ENCODE measurements around the gene MEOX1. TPM values are rescaled to one million over a fixed set of nuclear protein-coding genes. Genes with fewer than 3 reads are reported as not detected.

The MEOX1 gene
- total RNA-seq, 1 experiment from 2014 or later = not detected

GRCh38 chr17:43698678-43699437 is 37.1 kb upstream of the MEOX1 start:
- Mint-ChIP-seq H3K4me1 (peaks cover 18 to 45% of the 10 kb centered on the region in 2 experiments), H3K27ac (no peak overlapping the region), H3K27me3 (ENCODE audit: low read depth) (peaks cover 5% of the 10 kb centered on the region), H3K4me3 (no peak overlapping the region), H3K36me3 (ENCODE audit: insufficient read depth in 1 of 3, low read depth in 3 of 3) (no peaks in the 10 kb centered on the region; a peak in 2 of 7 replicates), H3K9me3 (no peaks in the 10 kb centered on the region)
- Histone ChIP-seq H4K5ac (ENCODE audit: insufficient read length, low read depth, low read length) (no peak overlapping the region), H4K20me1 (ENCODE audit: control insufficient read depth, insufficient read depth, insufficient read length) (no peaks in the 10 kb centered on the region), H3T11ph (ENCODE audit: low read length) (no peak overlapping the region), H2BK5ac (ENCODE audit: insufficient read length, low read length) (no peak overlapping the region), H2BK12ac (ENCODE audit: insufficient read length, low read depth, low read length) (no peak overlapping the region), H3K4me2 (ENCODE audit: insufficient read depth, insufficient read length, low read length) (no peak overlapping the region), H2BK120ac (ENCODE audit: low read depth, low read length, poor library complexity, severe bottlenecking) (no peak overlapping the region), H3K27ac (ENCODE audit: insufficient read length, low read depth, low read length) (no peak overlapping the region), H3K23ac (ENCODE audit: insufficient read length, low read depth, low read length) (no peak overlapping the region), H3K14ac (ENCODE audit: insufficient read depth, low read length) (no peak overlapping the region), H2AFZ (ENCODE audit: low read length) (no peak overlapping the region), H2BK20ac (ENCODE audit: low read depth, low read length, poor library complexity, severe bottlenecking) (no peak overlapping the region), H3K56ac (ENCODE audit: insufficient read length, low read depth, low read length) (no peak overlapping the region), H3K23me2 (ENCODE audit: insufficient read length, low read depth, low read length, poor library complexity, severe bottlenecking) (no peaks in the 10 kb centered on the region), H3K27me3 (ENCODE audit: insufficient read depth, low read length) (no peaks in the 10 kb centered on the region; the same call in 1 of the 2 replicates), H2AK5ac (ENCODE audit: insufficient read length, low read length) (no peak overlapping the region), H3K79me1 (ENCODE audit: insufficient read depth, low read depth, low read length, poor library complexity, severe bottlenecking) (no peaks in the 10 kb centered on the region), H4K8ac (replicated peaks; ENCODE audit: insufficient read length, low read depth, low read length) (no peak overlapping the region), H2BK15ac (ENCODE audit: low read depth, low read length) (no peak overlapping the region), H3K9ac (ENCODE audit: extremely low read depth, insufficient read length, low read length) (no peak overlapping the region), H3K4me1 (ENCODE audit: insufficient read depth, low read length) (no peaks in the 10 kb centered on the region), H4K91ac (ENCODE audit: insufficient read length, low read depth, low read length) (no peak overlapping the region), H3K79me2 (ENCODE audit: insufficient read depth, low read length) (no peaks in the 10 kb centered on the region), H3K18ac (ENCODE audit: insufficient read length, low read depth, low read length) (no peak overlapping the region), H3K9me3 (ENCODE audit: control insufficient read depth, low read depth, low read length) (no peaks in the 10 kb centered on the region), H3K4ac (ENCODE audit: low read depth, low read length) (no peak overlapping the region)
- WGBS (ENCODE audit: extremely low coverage, insufficient read length, low lambda C conversion rate) = no CpG with 5 or more reads among the region's 7 CpGs
- no peak for TF ChIP-seq CTCF (conservative IDR thresholded peaks at IDR 0.05)
- DNase-seq = no peak
